SJCRH30 (cell line): Measurements from ENCODE around the gene CCDC88C. TPM values are rescaled to one million over a fixed set of nuclear protein-coding genes. Genes with fewer than 3 reads are reported as not detected.
"Not testable (repeated sequence)": the region's sequence is repeated elsewhere in the genome, so short reads cannot be mapped to it uniquely, and the experiment has no call there.

ENCODE experiments used
- DNase-seq, 2 experiments: peaks; one replicate each; pipeline ENCODE4 v3.0.0-alpha.2; 2015 to 2020
- H3K27ac ChIP-seq: fragments of 250-450 bp; sonication (Bioruptor Pico); 2 replicates; pipeline ENCODE4 v1.5.1; 2020; ENCODE audit warnings: mild to moderate bottlenecking, moderate library complexity
- H3K27me3 ChIP-seq: fragments of 250-450 bp; sonication (Bioruptor Pico); 2 replicates; pipeline ENCODE4 v1.5.1; 2020; ENCODE audit warnings: mild to moderate bottlenecking, moderate library complexity
- H3K36me3 ChIP-seq: fragments of 250-450 bp; sonication (Bioruptor Pico); 2 replicates; pipeline ENCODE4 v1.5.1; 2020; ENCODE audit warnings: mild to moderate bottlenecking, moderate library complexity
- H3K4me1 ChIP-seq: fragments of 250-450 bp; sonication (Bioruptor Pico); 2 replicates; pipeline ENCODE4 v1.5.1; 2020; ENCODE audit warnings: mild to moderate bottlenecking, moderate library complexity
- H3K4me3 ChIP-seq: fragments of 250-450 bp; sonication (Bioruptor Pico); 2 replicates; pipeline ENCODE4 v1.5.1; 2020; ENCODE audit warnings: mild to moderate bottlenecking, moderate library complexity
- H3K9me3 ChIP-seq: fragments of 250-450 bp; sonication (Bioruptor Pico); replicated peaks from 2 replicates; pipeline ENCODE4 v1.5.1; 2020; ENCODE audit warnings: mild to moderate bottlenecking, moderate library complexity
- total RNA-seq: library from RNA; depleted of rRNA; stranded (reverse); fragments of >200 nt; shearing (Covaris generic); gene quantifications from 2 replicates; pipeline ENCODE4 v1.2.3, GENCODE V29; 2014; rRNA removed

Gene CCDC88C
- total RNA-seq, 1 experiment from 2014 or later, result 8.9 TPM

GRCh38 chr14:91231446-91231845, 186.2 kb downstream of the CCDC88C start:
- no peak overlapping the region for H3K4me3 ChIP-seq
- H3K36me3 ChIP-seq, result no peaks in the 10 kb centered on the region
- no peak overlapping the region for H3K27ac ChIP-seq
- no peak for DNase-seq
- H3K4me1 ChIP-seq, result no peaks in the 10 kb centered on the region
- H3K27me3 ChIP-seq, result no peaks in the 10 kb centered on the region
- H3K9me3 ChIP-seq, result peaks cover 3% of the 10 kb centered on the region; the same call in 1 of the 2 replicates

GRCh38 chr14:91230397-91231035, 187.1 kb downstream of the CCDC88C start:
- peak in 1 of 2 experiments; percentile 22 for DNase-seq
- no peaks in the 10 kb centered on the region for H3K27me3 ChIP-seq
- no peak overlapping the region for H3K27ac ChIP-seq
- H3K4me1 ChIP-seq, result no peaks in the 10 kb centered on the region
- H3K9me3 ChIP-seq, result peaks cover 3% of the 10 kb centered on the region; the same call in 1 of the 2 replicates
- no peak overlapping the region for H3K4me3 ChIP-seq
- no peaks in the 10 kb centered on the region for H3K36me3 ChIP-seq

GRCh38 chr14:91229743-91230200, 187.8 kb downstream of the CCDC88C start:
- no peaks in the 10 kb centered on the region for H3K36me3 ChIP-seq
- H3K9me3 ChIP-seq, result peaks cover 3% of the 10 kb centered on the region; the same call in 1 of the 2 replicates
- H3K27me3 ChIP-seq, result no peaks in the 10 kb centered on the region
- no peak overlapping the region for H3K27ac ChIP-seq
- H3K4me3 ChIP-seq, result no peak overlapping the region
- DNase-seq, result no peak
- H3K4me1 ChIP-seq, result no peaks in the 10 kb centered on the region

GRCh38 chr14:91229005-91229382, 188.6 kb downstream of the CCDC88C start:
- no peak overlapping the region for H3K27ac ChIP-seq
- H3K4me3 ChIP-seq, result no peak overlapping the region
- H3K27me3 ChIP-seq, result no peaks in the 10 kb centered on the region
- H3K36me3 ChIP-seq, result no peaks in the 10 kb centered on the region
- H3K9me3 ChIP-seq, result peaks cover 3% of the 10 kb centered on the region; the same call in 1 of the 2 replicates
- DNase-seq, result no peak
- no peaks in the 10 kb centered on the region for H3K4me1 ChIP-seq

GRCh38 chr14:91228112-91229004, 189.3 kb downstream of the CCDC88C start:
- no peak for DNase-seq
- H3K27ac ChIP-seq, result no peak overlapping the region
- no peaks in the 10 kb centered on the region for H3K27me3 ChIP-seq

GRCh38 chr14:91227183-91227628, 190.4 kb downstream of the CCDC88C start:
- H3K36me3 ChIP-seq, result no peaks in the 10 kb centered on the region
- no peak overlapping the region for H3K27ac ChIP-seq
- peaks cover 3% of the 10 kb centered on the region; the same call in 1 of the 2 replicates for H3K9me3 ChIP-seq
- no peaks in the 10 kb centered on the region for H3K4me1 ChIP-seq
- no peaks in the 10 kb centered on the region for H3K27me3 ChIP-seq
- no peak for DNase-seq
- no peak overlapping the region for H3K4me3 ChIP-seq

More at GRCh38 chr14:91228112-91229004, 189.3 kb downstream of the CCDC88C start:
- no peak overlapping the region for H3K4me3 ChIP-seq
- H3K4me1 ChIP-seq, result no peaks in the 10 kb centered on the region
- H3K9me3 ChIP-seq, result peaks cover 3% of the 10 kb centered on the region; the same call in 1 of the 2 replicates
- H3K36me3 ChIP-seq, result no peaks in the 10 kb centered on the region

GRCh38 chr14:91226360-91226759, 191.3 kb downstream of the CCDC88C start:
- H3K4me3 ChIP-seq, H3K4me1 ChIP-seq, DNase-seq, H3K9me3 ChIP-seq, H3K36me3 ChIP-seq, H3K27me3 ChIP-seq, H3K27ac ChIP-seq: not testable (repeated sequence)

- no peak for DNase-seq
- Histone ChIP-seq H3K36me3 (no peaks in the 10 kb centered on the region), H3K4me3 (no peak overlapping the region), H3K27ac (no peak overlapping the region), H3K4me1 (no peaks in the 10 kb centered on the region), H3K9me3 (no peaks in the 10 kb centered on the region), H3K27me3 (no peaks in the 10 kb centered on the region)
Observed at GRCh38 chr14:91225025-91225424, 192.6 kb downstream of the CCDC88C start.

GRCh38 chr14:91223028-91223783, 194.4 kb downstream of the CCDC88C start:
- no peak for DNase-seq
- no peaks in the 10 kb centered on the region for H3K9me3 ChIP-seq
- H3K27ac ChIP-seq, result no peak overlapping the region
- no peak overlapping the region for H3K4me3 ChIP-seq
- H3K4me1 ChIP-seq, result no peaks in the 10 kb centered on the region
- no peaks in the 10 kb centered on the region for H3K27me3 ChIP-seq
- no peaks in the 10 kb centered on the region for H3K36me3 ChIP-seq

Other genes starting within 250 kb of the CCDC88C start
- gene GPR68, start 173.1 kb downstream of the CCDC88C start, total RNA-seq, result 0.18 TPM in 1 of 2 replicates, not detected in the other
- gene PPP4R3A, start 92.5 kb upstream of the CCDC88C start, total RNA-seq, result 74.1 and 77.8 TPM in 2 replicates